Measurements from ENCODE around the gene COX7A1.

Gene COX7A1

GRCh38 chr19:36111200-36111539 is 41.1 kb downstream of the COX7A1 start:
- DNase-seq (ENCODE audit: low read depth): no peak

- no peak for DNase-seq (ENCODE audit: low read depth)
Measured at GRCh38 chr19:36110487-36111199, 41.6 kb downstream of the COX7A1 start, which contains the start of gene OVOL3. Gene OVOL3, plus strand, starts transcription at chr19:36111143. Its CDS starts 60 bp downstream, at chr19:36111203.

- no peak for DNase-seq (ENCODE audit: low read depth)
Measured at GRCh38 chr19:36108684-36109083, 43.6 kb downstream of the COX7A1 start.

GRCh38 chr19:36106991-36107390 is 45.3 kb downstream of the COX7A1 start:
- DNase-seq (ENCODE audit: low read depth): no peak

- DNase-seq (ENCODE audit: low read depth): no peak
Measured at GRCh38 chr19:36106441-36106840, 45.8 kb downstream of the COX7A1 start.

- no peak for DNase-seq (ENCODE audit: low read depth)
Measured at GRCh38 chr19:36103842-36104552, 48.2 kb downstream of the COX7A1 start.

GRCh38 chr19:36103040-36103626 is 49.1 kb downstream of the COX7A1 start:
- no peak for DNase-seq (ENCODE audit: low read depth)

GRCh38 chr19:36101550-36102327 is 50.5 kb downstream of the COX7A1 start:
- no peak for DNase-seq (ENCODE audit: low read depth)
